Measurements from ENCODE around the gene GAPT. TPM values are rescaled to one million over a fixed set of nuclear protein-coding genes. Genes with fewer than 3 reads are reported as not detected.

GAPT gene
- total RNA-seq, result not detected in 2 replicates

DNA sequence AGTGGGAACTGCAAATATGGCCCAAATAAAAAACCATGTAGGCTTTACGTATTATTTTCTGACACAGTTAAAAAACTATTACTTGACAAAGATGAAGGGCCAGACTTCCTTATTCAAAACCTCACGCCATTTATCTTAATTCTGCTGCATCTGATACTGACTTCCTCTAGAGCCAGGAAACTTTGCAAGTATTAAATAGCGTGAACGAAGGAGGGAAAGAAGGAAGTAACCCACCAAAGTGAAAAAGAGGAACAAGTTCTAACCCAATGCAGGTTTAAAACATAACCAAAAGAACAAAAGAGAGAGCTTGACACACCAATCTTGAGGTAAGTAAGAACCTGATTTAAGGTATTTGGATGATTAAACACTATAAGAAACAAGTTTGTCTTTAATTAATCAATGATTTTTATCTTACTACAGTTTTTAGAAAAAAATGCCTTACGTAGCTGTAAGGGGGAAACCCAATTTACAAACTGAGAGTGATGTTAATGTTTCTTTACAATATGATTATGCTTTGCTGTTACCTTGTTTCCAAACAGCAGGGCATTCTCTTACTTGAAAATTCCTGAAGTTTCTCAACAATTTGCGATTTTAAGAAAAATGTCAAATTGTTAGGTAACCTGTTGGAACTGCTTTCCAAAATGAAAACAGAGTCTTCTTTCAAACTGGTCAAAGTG is at the start of gene GAPT:
Gene GAPT, plus strand, starts transcription at position 220 of the 677 bp plus-strand sequence. CDS start 3,102 bp downstream, outside the sequence.
- no peak for DNase-seq (ENCODE audit: low read depth)

DNA sequence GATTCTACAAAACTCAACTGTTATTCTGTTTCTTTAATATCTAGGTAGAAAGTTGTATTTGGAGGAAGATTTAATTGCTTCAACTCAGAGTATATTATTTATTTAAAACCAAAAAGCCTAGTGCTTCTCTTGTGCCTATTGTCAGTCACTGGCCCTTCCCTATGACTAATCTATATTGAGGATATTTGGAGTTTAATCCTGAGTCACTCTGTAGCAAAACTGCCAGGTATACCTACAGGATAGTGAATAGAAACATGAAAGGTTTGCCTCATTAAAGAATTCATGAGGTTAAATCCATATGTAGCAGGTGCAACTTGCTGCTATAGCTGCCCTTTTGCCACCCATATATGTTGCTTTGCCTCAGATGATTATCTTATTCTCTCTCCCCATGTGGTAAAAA is 46.4 kb upstream of the GAPT start:
- no peak for DNase-seq (ENCODE audit: low read depth)

DNA sequence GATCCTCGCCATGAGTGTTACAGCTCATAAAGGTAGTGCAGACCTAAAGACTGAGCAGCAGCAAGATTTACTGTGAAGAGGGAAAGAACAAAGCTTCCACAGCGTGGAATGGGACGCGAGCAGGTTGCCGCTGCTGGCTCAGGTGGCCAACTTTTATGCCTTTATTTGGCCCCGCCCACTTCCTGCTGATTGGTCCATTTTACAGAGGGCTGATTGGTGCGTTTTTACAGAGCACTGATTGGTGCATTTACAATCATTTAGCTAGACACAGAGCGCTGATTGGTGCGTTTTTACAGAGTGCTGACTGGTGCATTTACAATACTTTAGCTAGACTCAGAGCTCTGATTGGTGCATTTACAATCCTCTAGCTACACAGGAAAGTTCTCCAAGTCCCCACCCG is 45.2 kb upstream of the GAPT start:
- DNase-seq (ENCODE audit: low read depth), result no peak

DNA sequence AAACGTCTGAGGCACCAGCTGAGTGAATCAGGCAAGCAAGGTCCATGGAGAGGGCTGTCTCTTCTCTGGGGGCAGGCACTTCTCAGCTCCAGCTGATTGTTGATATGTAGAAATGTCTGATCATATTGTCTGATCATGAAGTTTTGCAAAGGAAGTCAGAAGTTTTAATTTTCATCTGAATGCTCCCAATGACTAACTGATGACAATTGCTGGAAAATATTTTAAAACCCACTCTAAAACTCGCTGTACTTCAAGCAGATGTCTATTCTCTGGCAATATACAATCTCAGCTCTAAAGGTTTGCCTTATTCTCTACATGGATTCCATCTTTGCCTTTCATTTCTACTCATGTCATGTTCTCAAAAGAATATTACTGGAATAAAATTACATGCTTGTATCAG is 44.0 kb upstream of the GAPT start:
- DNase-seq (ENCODE audit: low read depth), result peak; percentile 19

DNA sequence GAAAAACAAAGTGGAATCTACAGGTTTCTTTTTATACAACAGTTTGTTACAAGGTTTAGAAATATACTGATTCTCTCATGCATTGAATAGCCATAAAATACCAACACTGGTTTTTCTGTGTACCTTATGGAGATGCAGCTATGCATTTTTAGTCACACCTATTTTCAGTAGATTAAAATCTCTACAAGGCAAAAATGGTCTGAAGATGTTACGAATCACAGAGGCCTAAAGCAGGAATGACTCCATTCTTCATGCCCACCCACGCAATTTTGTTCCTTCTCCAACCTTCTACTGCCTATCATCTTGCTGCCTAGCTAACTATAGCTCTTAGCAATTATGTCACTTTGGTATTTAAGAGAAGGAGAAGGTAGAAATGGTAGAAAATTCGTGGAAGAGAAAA is 41.2 kb upstream of the GAPT start:
- peak; percentile 4 for DNase-seq (ENCODE audit: low read depth)

DNA sequence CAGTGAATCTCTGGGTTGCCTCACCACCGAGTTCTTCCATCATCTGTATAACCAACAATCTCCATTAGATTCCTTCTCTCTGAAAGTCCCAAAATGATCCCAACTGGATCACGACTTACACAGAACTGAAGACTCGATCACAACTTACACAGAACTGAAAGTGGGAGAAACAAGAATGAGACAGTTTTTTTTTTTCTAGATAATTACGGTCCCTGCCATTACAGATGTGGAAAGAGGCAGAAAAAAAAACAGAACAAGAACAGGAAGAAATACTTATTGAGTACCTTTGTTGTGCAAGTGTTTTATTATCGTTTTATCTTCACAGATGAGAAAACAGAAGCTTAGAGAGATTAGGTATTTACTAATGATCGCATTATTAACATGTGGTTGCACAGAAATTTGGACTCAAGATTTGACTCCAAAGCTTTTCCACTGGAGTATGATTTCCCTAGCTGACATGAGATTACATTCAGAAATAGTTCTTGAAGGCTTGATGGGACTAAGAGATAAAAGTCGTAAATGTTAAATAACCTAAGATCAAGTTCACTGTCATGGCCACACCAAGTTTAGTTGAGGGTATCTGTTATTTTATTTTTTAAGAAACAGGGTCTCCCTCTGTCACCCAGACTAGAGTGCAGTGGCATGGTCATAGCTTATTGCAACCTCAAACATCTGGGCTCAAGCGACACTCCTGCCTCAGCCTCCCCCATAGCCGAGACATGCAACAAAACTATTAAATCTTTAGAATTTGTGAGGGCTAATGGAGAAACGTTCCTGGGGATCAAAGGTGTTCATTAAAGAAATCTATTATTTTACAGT is 40.2 kb upstream of the GAPT start:
- DNase-seq (ENCODE audit: low read depth), result peak; percentile 60

DNA sequence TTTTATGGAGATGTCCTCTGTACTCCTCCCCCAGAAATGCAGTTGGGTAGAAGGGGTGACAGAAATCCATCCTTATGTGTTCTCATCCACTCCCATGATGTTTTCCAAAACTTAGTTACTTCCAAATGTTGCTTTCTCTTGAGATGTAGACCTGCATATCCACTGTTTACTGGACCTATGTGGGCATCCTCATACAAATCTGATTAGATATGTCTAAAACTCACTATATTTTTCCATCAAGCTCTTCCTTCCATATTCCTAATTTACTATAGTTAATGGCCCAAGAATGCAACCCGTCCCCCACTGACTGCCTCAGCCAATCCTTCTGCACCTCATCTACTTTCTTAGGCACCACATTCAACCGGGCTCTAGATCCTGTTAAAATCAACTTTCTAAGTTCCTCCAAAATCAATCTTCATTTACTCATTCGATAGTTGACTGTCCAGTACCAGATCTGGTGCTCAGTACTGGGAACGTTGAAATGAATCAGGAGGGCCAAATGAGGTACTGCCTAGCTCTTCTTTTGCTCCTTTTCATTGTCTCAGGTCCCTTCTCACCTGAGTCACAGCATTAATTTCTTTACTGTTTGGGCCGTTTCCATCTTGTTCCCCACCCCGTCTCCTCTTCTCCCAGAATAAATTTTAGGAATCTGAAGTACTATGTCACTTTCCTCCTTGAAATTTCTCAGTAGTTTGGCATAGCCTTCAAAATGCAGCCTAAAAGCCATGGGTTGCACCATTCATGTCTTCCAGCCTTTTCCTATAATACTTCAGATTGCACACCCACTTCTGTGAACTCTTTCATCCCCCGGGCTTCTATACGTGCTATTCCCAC is 39.3 kb upstream of the GAPT start:
- peak; percentile 42 for DNase-seq (ENCODE audit: low read depth)

DNA sequence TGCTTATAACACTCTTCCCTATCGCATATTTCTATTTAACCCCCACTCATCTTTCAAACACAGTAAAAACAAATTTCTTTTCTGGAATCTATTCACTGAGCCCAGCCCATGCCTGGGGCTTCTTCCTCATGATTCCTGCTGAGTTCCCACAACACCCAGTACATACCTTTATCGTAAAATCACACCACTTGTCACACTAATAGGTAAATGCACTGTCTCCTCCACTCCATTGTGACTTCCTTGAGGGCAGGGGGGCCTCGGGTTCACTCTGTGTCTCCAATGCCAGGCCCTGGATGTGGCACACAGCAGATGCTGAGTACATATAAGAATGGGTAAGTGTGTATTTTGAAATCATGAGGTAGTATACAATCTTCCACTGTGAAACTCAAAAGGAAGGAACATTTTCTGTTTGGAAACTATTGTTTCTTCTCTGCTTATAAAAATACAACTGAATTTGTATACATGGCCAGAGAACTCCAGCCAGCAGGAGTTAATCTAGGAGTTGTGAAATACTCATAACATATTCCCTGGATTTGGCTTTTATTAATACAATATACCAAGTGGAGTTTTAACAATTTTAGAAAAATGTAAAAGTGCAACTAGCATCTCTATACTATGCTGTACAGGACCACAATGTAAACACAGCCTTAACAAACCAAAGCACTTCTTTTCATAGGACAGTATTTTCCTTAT is 38.5 kb upstream of the GAPT start:
- DNase-seq (ENCODE audit: low read depth), result peak; percentile 65

DNA sequence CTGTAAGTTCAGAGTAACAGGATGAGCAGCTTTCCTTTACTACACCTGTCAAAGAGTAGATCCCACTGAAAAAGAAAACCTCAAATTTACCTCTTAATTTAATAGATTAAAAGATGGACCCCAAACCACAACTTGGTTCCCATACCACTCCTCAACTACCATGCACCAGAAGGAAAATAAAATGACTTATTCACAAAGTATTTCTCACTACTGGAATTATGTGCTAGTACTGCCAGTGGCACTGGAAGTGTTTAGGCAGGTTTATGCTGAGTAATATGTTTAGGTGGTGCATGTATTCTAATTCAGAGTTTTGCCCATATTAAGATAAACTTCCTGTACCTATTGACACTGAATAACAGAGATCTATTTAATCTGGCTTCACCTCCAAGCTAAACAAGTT is 37.9 kb upstream of the GAPT start:
- peak; percentile 50 for DNase-seq (ENCODE audit: low read depth)

DNA sequence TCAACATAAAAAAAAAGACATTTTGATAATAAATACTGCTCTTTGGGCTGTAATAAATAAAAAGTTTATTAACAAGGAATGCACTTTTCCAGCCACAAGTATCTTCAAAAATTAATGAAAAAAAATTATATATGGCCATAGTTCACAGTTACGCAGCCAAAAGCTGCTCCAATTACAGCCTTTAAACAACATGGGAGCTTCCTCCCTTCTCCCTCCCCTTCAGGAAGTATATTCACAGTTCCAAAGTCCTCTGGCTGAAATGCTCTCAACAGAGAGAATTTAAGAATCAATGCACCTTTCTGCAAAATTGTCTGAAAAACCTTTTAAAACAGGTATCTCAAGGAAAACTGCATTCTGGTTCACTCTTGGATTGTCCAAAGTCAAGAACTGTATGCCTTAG is 37.2 kb upstream of the GAPT start:
- peak; percentile 2 for DNase-seq (ENCODE audit: low read depth)

DNA sequence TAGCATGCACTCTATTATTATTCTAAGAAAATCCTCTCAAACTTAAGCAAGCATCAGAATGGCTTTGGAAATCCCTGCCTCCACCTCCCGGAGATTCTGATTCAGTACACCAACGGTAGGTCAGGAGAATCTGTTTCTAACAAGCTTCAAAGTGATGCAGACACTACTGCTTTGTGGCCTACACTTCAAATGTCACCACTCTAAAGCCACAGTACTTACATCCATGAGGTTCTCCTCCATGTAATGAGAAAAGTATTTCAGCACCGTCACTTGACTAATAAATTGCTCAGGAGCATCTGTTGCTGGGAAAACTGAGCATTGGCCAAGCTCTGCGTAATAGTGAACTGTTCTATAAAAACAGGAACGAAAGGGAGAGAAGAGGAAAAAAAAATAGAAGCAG is 36.2 kb upstream of the GAPT start:
- DNase-seq (ENCODE audit: low read depth), result peak; percentile 3

DNA sequence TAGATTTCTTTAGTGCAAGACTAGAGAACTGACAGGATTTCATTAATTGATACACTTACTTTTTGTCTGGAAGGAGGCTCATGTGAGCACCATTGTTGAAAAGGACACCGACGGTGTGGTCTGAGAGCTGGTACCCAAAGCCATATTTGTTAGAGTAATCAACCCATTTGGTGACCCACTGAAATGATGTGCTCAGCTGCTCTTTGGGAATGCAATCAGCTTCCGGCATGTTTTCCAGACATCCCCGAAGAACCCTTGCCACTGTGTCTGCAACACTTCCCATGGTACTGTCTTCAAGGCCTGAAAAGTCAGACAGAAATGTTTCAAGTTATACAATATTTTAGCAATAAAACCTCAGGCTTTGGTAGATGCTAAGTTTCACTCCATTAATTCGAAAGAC is 35.8 kb upstream of the GAPT start:
- DNase-seq (ENCODE audit: low read depth), result peak; percentile 2

DNA sequence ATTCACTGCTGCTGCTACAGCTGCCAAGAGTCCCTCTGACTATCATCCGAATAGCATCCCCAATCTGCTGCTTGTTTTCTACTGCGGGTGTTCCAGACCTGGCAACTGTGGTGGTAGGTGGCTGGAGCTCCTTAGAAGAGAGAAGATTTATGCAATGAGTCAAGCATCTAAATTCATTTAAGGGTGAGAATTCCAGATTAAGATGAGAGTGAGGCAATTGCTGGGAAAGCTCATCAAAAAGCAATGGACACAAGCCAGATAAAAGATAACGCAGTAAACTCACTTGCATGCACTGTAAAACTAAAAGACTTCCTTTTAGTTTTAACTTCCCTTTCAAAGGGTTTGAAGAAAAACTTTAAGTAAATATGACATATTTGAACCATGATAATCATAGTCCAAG is 35.2 kb upstream of the GAPT start:
- DNase-seq (ENCODE audit: low read depth), result peak; percentile 12

DNA sequence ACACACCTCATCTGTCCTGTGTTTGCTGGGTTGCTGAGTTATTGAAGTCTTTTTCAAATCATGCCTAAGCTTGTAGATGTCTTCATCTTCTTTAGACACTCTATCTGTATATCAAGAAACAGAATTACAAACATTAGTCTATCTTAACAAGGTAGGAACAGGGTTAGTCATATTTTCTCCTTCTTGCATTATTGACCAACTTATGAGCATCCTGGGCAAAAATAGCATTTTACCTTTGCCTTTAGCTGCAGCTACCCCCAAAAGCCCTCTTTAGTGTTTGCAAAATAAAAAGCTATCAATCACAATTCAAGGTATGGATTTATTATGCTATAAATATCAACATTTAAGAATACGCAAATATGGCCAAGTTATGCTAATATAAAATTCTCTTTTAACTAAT is 34.7 kb upstream of the GAPT start:
- DNase-seq (ENCODE audit: low read depth), result peak; percentile 6

DNA sequence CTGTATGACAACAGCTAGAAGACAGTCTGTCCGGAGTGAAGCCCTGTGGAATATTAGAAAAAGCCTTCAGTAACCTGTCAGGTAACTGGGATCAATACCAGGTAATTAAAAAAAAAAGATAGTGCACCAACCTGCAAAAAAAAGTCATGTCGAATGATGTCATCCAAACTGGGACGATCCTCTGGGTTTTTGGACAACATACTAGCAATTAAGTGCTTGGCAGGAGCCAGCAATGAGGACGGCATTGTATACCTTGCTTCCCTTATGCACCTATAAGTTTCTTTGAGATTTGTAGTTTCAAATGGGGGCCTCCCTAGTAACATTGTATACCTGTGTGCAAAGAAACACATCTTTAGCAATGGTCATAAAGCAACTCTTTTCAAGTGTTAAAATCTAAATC is 34.2 kb upstream of the GAPT start:
- peak; percentile 8 for DNase-seq (ENCODE audit: low read depth)

DNA sequence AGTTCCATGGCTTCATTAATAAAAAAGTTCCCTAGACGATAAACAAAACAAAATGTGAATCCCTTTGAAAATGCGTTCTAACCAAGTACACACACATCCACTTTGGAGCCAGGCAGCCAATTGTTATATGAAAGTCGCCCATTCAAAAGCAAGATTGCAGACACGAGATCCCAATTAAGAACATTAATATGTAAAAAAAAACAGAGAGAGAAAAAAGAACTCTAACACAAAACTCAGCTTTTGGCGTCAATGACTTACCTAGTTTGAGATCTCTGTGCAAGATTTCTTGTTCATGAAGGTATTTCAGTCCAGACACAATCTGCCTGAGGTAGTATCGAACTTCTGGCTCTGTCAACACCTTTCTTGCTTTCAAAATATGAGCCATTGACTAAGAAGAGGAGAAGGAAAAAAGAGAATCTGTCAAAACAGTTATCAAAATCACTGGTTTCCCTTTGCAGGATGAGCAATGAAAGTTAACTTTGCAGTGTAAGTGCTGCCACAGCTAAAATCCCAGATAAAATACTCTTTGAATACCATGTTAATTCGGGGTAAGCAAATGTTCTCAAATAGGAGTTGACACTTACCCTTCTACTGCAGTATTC is 33.0 kb upstream of the GAPT start:
- peak; percentile 10 for DNase-seq (ENCODE audit: low read depth)

DNA sequence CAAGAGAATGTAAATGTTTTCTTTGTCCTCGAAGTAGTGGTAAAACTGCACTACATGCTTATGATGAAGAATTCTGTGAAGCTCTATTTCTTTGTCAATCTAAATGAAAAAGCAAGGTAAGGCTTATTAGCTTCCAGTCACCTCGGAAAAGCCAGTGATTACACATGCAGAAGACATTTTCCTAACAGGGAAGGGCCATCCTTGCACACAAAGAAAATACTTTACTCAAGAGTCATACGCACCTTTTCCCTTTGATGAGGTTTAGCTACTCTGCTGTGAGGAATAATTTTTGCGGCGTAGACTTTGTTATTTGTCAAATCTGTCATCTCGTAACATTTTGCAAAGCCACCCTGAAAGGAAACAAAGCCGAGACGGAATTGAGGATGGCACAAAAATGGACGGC is 32.5 kb upstream of the GAPT start:
- peak; percentile 68 for DNase-seq (ENCODE audit: low read depth)

DNA sequence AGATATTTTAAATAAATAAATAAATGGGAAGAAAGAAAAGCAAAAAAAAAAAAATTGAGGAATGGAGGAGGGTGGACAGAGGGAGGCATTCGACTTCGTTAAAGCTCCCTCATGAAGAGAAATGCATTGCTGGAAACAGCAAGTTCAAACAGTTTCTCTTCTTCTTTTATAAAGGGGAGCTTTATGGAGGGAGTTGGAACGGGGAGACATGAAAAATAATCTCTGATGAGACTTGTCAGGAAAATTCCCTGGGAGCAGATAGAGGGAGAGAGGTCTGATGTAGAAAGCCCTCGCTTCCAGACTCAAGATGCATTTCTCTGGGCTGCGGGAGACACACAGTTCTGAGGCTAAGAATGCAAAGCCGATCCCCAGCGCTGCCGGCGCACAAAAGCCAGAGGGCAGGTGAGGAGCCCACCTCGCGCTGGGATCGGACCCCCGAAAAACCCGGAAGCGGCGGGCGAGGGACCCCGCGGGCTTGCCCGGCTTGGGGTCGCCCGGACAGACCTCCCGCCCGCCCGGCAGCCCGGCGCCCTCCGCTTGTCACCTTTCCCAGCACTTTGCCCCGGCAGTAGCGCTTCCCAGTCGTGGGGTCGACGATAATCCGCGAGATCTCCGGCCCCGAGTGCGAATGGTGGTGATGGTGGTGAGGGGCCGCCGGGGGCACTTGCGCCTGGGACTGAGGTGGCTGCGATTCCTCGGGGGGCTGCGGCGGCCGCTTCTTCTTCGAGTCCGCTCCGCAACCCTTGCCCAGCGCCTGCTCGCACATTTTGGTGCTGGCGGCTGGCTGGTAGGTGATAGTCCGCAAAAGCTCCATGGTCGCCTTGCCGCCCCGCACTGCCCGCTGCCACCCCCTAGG is 31.9 kb upstream of the GAPT start:
- peak; percentile 25 for DNase-seq (ENCODE audit: low read depth)

DNA sequence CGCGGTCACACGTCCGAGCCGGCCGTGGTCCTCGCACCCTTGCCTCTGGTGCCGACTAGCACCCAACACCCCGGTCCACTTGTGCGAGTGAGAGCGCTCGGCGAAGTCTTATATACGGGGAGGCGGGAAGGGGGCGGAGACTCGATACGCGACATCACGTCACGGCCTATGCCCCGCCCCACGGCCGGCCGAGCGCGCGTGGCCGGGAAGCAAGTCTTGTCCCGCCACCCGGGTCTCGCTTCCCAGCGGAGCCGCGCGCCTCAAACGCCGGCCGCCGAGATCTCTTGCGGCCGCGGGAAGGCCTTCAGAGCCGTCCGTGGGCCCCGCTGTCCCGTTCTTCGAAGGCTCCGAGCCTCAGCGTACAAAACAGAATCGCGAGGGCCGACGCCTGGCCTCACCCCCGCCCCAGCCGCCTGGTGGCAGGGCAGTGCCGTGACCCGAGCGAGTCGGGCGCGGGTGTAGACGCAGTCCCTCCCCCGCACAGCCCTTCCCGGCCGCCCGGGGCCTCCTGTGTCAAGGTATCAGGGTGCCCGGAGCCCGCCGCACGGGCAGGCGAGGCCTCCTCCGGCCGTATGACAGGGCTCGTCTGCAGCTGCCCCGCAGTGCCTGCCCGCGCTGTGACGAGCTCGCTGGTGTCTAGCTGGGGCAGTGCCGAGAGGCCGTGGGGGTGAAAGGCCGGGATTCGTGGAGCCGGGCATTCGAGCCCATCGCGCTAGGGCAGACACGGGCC is 31.1 kb upstream of the GAPT start, which contains the start of gene PLK2:
Gene PLK2, minus strand, starts transcription at position 85 of the 730 bp plus-strand sequence. CDS start 127 bp downstream, outside the sequence.
- DNase-seq (ENCODE audit: low read depth), result peak; percentile 67

Data from renal cortical epithelial cell (primary cell).